ENCODE data around the gene RYK.
"Not testable (repeated sequence)": the region's sequence is repeated elsewhere in the genome, so short reads cannot be mapped to it uniquely, and the experiment has no call there.

RYK gene

GRCh38 chr3:134277066-134277660, 26.5 kb upstream of the RYK start:
- no peaks in the 10 kb centered on the region for H3K36me3 ChIP-seq (ENCODE audit: insufficient read depth, low read length)
- no peaks in the 10 kb centered on the region for H3K9me3 ChIP-seq (ENCODE audit: control insufficient read depth, insufficient read depth, low read length)
- H3K9ac ChIP-seq (ENCODE audit: low read depth, low read length), result no peak overlapping the region
- no peaks in the 10 kb centered on the region for H3K4me1 ChIP-seq (ENCODE audit: insufficient read depth, low read length)

GRCh38 chr3:134276086-134276485, 25.4 kb upstream of the RYK start:
- Histone ChIP-seq H3K9me3 (ENCODE audit: control insufficient read depth, insufficient read depth, low read length) (no peaks in the 10 kb centered on the region), H3K9ac (ENCODE audit: low read depth, low read length) (no peak overlapping the region), H3K36me3 (ENCODE audit: insufficient read depth, low read length) (no peaks in the 10 kb centered on the region; the same call in 1 of the 2 replicates), H3K4me1 (ENCODE audit: insufficient read depth, low read length) (no peaks in the 10 kb centered on the region)

GRCh38 chr3:134275110-134275509, 24.5 kb upstream of the RYK start:
- not testable (repeated sequence) for H3K4me1 ChIP-seq (ENCODE audit: insufficient read depth, low read length); H3K36me3 ChIP-seq (ENCODE audit: insufficient read depth, low read length); H3K9ac ChIP-seq (ENCODE audit: low read depth, low read length); H3K9me3 ChIP-seq (ENCODE audit: control insufficient read depth, insufficient read depth, low read length)

GRCh38 chr3:134274571-134274970, 23.9 kb upstream of the RYK start:
- no peaks in the 10 kb centered on the region; the same call in 1 of the 2 replicates for H3K36me3 ChIP-seq (ENCODE audit: insufficient read depth, low read length)
- H3K9me3 ChIP-seq (ENCODE audit: control insufficient read depth, insufficient read depth, low read length), result no peaks in the 10 kb centered on the region
- no peaks in the 10 kb centered on the region for H3K4me1 ChIP-seq (ENCODE audit: insufficient read depth, low read length)
- no peak overlapping the region for H3K9ac ChIP-seq (ENCODE audit: low read depth, low read length)

GRCh38 chr3:134267996-134268395, 17.3 kb upstream of the RYK start:
- Histone ChIP-seq H3K9me3 (ENCODE audit: control insufficient read depth, insufficient read depth, low read length) (no peaks in the 10 kb centered on the region), H3K9ac (ENCODE audit: low read depth, low read length) (no peak overlapping the region), H3K36me3 (ENCODE audit: insufficient read depth, low read length) (no peaks in the 10 kb centered on the region; the same call in 1 of the 2 replicates), H3K4me1 (ENCODE audit: insufficient read depth, low read length) (no peaks in the 10 kb centered on the region)

- Histone ChIP-seq H3K4me1 (ENCODE audit: insufficient read depth, low read length) (peaks cover 5% of the 10 kb centered on the region; the same call in 1 of the 2 replicates), H3K9ac (ENCODE audit: low read depth, low read length) (no peak overlapping the region), H3K9me3 (ENCODE audit: control insufficient read depth, insufficient read depth, low read length) (no peaks in the 10 kb centered on the region), H3K36me3 (ENCODE audit: insufficient read depth, low read length) (no peaks in the 10 kb centered on the region)
Observed at GRCh38 chr3:134260987-134261386, 10.3 kb upstream of the RYK start.

- H3K36me3 ChIP-seq (ENCODE audit: insufficient read depth, low read length), result no peaks in the 10 kb centered on the region
- no peaks in the 10 kb centered on the region for H3K9me3 ChIP-seq (ENCODE audit: control insufficient read depth, insufficient read depth, low read length)
- H3K4me1 ChIP-seq (ENCODE audit: insufficient read depth, low read length), result peaks cover 5% of the 10 kb centered on the region; the same call in 1 of the 2 replicates
- H3K9ac ChIP-seq (ENCODE audit: low read depth, low read length), result no peak overlapping the region
Observed at GRCh38 chr3:134258761-134259347, 8.2 kb upstream of the RYK start.

GRCh38 chr3:134255404-134255803, 4.7 kb upstream of the RYK start:
- H3K9me3 ChIP-seq (ENCODE audit: control insufficient read depth, insufficient read depth, low read length), result no peaks in the 10 kb centered on the region
- H3K9ac ChIP-seq (ENCODE audit: low read depth, low read length), result no peak overlapping the region

GRCh38 chr3:134253475-134254226, 3.0 kb upstream of the RYK start:
- peaks cover 19% of the 10 kb centered on the region for H3K4me1 ChIP-seq (ENCODE audit: insufficient read depth, low read length)

More at GRCh38 chr3:134255404-134255803, 4.7 kb upstream of the RYK start:
- peaks cover 12% of the 10 kb centered on the region for H3K4me1 ChIP-seq (ENCODE audit: insufficient read depth, low read length)
- H3K36me3 ChIP-seq (ENCODE audit: insufficient read depth, low read length), result no peaks in the 10 kb centered on the region

GRCh38 chr3:134252766-134253165, 2.1 kb upstream of the RYK start:
- peaks cover 19% of the 10 kb centered on the region for H3K4me1 ChIP-seq (ENCODE audit: insufficient read depth, low read length)
- H3K9me3 ChIP-seq (ENCODE audit: control insufficient read depth, insufficient read depth, low read length), result no peaks in the 10 kb centered on the region
- H3K9ac ChIP-seq (ENCODE audit: low read depth, low read length), result no peak overlapping the region
- no peaks in the 10 kb centered on the region for H3K36me3 ChIP-seq (ENCODE audit: insufficient read depth, low read length)

More at GRCh38 chr3:134253475-134254226, 3.0 kb upstream of the RYK start:
- H3K36me3 ChIP-seq (ENCODE audit: insufficient read depth, low read length), result no peaks in the 10 kb centered on the region
- no peaks in the 10 kb centered on the region for H3K9me3 ChIP-seq (ENCODE audit: control insufficient read depth, insufficient read depth, low read length)
- no peak overlapping the region for H3K9ac ChIP-seq (ENCODE audit: low read depth, low read length)

GRCh38 chr3:134251731-134252391, 1.2 kb upstream of the RYK start:
- peak overlapping the region; percentile 16; the same call in 1 of the 2 replicates for H3K9ac ChIP-seq (ENCODE audit: low read depth, low read length)
- H3K4me1 ChIP-seq (ENCODE audit: insufficient read depth, low read length), result peaks cover 19% of the 10 kb centered on the region
- H3K36me3 ChIP-seq (ENCODE audit: insufficient read depth, low read length), result no peaks in the 10 kb centered on the region
- 0 out of 2 replicates have a peak, but pooled peaks cover 4% of the 10 kb centered on the region for H3K9me3 ChIP-seq (ENCODE audit: control insufficient read depth, insufficient read depth, low read length)

GRCh38 chr3:134249935-134250716, 533 bp downstream of the RYK start:
- Histone ChIP-seq H3K36me3 (ENCODE audit: insufficient read depth, low read length) (no peaks in the 10 kb centered on the region), H3K9me3 (ENCODE audit: control insufficient read depth, insufficient read depth, low read length) (peaks cover 6% of the 10 kb centered on the region; the same call in 1 of the 2 replicates), H3K4me1 (ENCODE audit: insufficient read depth, low read length) (peaks cover 19% of the 10 kb centered on the region), H3K9ac (ENCODE audit: low read depth, low read length) (peak overlapping the region; percentile 55)

GRCh38 chr3:134249296-134249841, 1.3 kb downstream of the RYK start:
- Histone ChIP-seq H3K36me3 (ENCODE audit: insufficient read depth, low read length) (no peaks in the 10 kb centered on the region), H3K9ac (ENCODE audit: low read depth, low read length) (peak overlapping the region; percentile 55), H3K9me3 (ENCODE audit: control insufficient read depth, insufficient read depth, low read length) (peaks cover 6% of the 10 kb centered on the region; the same call in 1 of the 2 replicates), H3K4me1 (ENCODE audit: insufficient read depth, low read length) (peaks cover 26% of the 10 kb centered on the region)
